WI38 (cell line): ENCODE data around the gene KCNJ6.

ENCODE experiments used
- H3K4me3 ChIP-seq: 2 replicates; pipeline ENCODE4 v1.5.1; 2011; ENCODE audit warnings: low read depth, mild to moderate bottlenecking, control low read depth, low read length
- CTCF ChIP-seq: IDR thresholded peaks from 2 replicates; pipeline ENCODE4 v1.5.1; 2012; ENCODE audit warnings: low read depth, mild to moderate bottlenecking, control low read depth, low read length

The KCNJ6 gene

GRCh38 chr21:37630872-37631271, 285.4 kb downstream of the KCNJ6 start:
- TF ChIP-seq CTCF = no peak
- no peak overlapping the region for H3K4me3 ChIP-seq

DNA sequence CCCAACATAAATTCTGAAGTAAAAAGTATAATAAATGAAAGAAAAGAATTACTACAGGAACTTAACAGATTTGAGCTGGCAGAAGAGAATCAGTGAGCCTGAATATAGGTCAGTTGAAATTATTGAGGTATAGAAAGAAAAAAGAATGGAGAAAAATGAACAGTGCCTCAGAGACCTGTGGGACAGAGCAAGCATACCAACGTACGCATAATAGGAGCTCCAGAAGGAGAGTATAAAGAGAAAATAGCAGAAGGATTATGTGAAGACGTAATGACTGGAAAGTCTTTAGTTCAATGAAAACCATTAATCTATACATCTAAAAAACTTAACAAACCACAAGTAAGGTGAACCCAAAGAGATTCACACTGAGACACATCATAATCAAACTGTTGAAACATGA, 287.9 kb downstream of the KCNJ6 start:
- TF ChIP-seq CTCF = no peak
- H3K4me3 ChIP-seq = no peak overlapping the region

GRCh38 chr21:37627561-37627960, 288.7 kb downstream of the KCNJ6 start:
- no peak for TF ChIP-seq CTCF
- H3K4me3 ChIP-seq = no peak overlapping the region

GRCh38 chr21:37627074-37627473, 289.2 kb downstream of the KCNJ6 start:
- no peak overlapping the region for H3K4me3 ChIP-seq
- no peak for TF ChIP-seq CTCF

GRCh38 chr21:37626320-37626719, 289.9 kb downstream of the KCNJ6 start:
- TF ChIP-seq CTCF = no peak
- H3K4me3 ChIP-seq = no peak overlapping the region

DNA sequence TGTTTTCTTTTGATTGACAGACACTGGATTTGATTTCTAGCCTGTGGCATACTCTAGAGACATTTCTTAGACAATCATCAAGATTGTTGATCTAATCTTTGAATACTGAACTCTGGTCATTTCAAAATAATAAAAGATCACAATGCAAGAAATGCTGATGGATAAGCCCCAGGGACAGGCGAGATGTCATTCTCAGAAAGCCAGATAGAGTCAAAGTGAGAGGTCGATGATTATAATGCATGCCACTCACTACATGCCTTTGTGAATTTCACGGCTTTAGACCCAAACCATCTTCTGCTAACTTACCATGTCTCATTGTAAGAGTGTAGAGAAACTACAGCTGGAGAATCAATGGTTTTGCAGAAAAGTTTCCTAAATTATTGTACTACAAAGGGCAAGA, 292.6 kb downstream of the KCNJ6 start:
- H3K4me3 ChIP-seq = no peak overlapping the region
- TF ChIP-seq CTCF = no peak

GRCh38 chr21:37623183-37623582, 293.1 kb downstream of the KCNJ6 start:
- H3K4me3 ChIP-seq = no peak overlapping the region
- no peak for TF ChIP-seq CTCF

GRCh38 chr21:37622755-37623154, 293.5 kb downstream of the KCNJ6 start:
- TF ChIP-seq CTCF = no peak

More at GRCh38 chr21:37622755-37623154, 293.5 kb downstream of the KCNJ6 start:
- no peak overlapping the region for H3K4me3 ChIP-seq
